ENCODE data around the gene COL27A1. TPM values are rescaled to one million over a fixed set of nuclear protein-coding genes. Genes with fewer than 3 reads are reported as not detected.

Gene COL27A1
- total RNA-seq, 5 donors from 2014 or later (not counting 1 experiment from before 2014, with no cell fraction given) = 0.53 to 1.7 (median 0.95) TPM

DNA sequence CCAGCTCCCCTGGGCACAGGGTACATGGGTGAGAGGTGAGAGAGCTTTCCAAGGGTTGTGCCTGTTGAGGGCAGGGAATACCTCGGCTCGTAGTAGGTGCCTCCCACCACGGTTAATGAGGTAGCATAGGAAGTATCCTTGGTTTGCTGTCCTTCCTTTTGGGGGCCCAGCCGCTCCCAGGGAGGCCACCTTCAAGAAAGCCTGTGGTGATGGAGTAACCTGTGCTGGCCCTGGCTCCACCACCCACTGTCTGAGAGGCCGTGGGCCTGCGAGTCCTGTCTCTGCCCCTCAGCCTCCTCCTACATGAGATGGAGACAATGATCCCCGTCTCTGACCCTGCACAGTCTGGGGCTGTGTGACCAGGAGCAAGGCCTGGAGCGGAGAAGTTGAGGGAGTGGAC lies 40.8 kb downstream of the COL27A1 start:
- Mint-ChIP-seq H3K9me3 (peaks cover 0 to 7% (median 6%) of the 10 kb centered on the region in 3 donors), H3K27me3 (peaks cover 6% of the 10 kb centered on the region in 2 donors), H3K36me3 (no peaks in the 10 kb centered on the region), H3K4me3 (no peak overlapping the region), H3K27ac (no peak overlapping the region), H3K4me1 (no peaks in the 10 kb centered on the region)
- ATAC-seq (replicated peaks in 1 of 4) (no peak), DNase-seq (no peak)
- Histone ChIP-seq H3K27me3 (replicated peaks in 1 of 2; ENCODE audit: control insufficient read depth in 2 of 2, extremely low read depth in 1 of 2, insufficient read depth in 2 of 2, low read length in 1 of 2) (peaks cover 0 to 17% of the 10 kb centered on the region in 2 experiments), H3K27ac (ENCODE audit: low read length) (no peak overlapping the region), H3K4me1 (ENCODE audit: control insufficient read depth in 1 of 2, extremely low read depth in 1 of 2, insufficient read depth in 2 of 2, low read length in 2 of 2) (no peaks in the 10 kb centered on the region), H3K9me3 (no peaks in the 10 kb centered on the region), H3K4me3 (ENCODE audit: control insufficient read depth in 1 of 2, extremely low read depth in 1 of 2, low read length in 1 of 2) (no peak overlapping the region), H3K36me3 (ENCODE audit: control insufficient read depth in 2 of 2, extremely low read depth in 1 of 2, insufficient read depth in 1 of 2, low read length in 1 of 2) (no peaks in the 10 kb centered on the region)
- ChIA-PET CTCF (interaction anchor here in 1 of 2 donors (0.6 kb wide), 1 partner anchor 836 kb away, joined by 3 read pairs; no protein-coding TSS in a partner anchor), POLR2A (no interaction called here)
- WGBS (ENCODE audit: insufficient coverage) = 85% methylated on average over 7 of the region's 8 CpGs

DNA sequence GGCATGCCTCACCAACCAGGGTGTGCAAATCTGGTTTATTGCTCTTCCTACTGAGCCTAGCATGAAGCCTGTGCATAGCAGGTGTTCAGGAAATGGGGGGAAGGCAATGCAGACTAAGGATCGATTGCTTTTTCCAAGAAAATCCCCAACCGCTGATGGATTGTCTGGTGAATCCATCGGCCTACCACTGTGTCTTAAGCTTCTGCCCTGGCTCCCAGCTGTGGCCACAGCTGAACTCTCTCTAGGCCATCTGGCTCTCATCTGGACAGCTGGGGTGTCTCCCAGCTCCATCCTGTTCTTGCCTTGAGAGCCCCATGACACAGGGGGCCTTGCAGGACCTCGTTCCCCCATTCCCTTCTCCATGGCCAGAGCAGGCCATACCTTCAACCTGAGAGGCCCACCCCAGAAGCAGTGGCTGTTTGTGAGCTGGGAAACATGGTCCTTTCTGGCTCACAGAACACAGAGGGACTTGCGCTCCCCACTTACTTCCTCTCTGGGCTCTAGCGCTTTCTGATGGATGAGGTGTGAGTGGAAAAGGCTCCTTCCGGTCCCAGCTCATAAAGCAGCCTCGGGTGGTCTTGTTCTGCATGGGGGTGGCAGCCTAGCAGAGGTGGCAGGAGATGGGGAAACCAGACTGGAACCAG lies 41.8 kb downstream of the COL27A1 start:
- no peaks in the 10 kb centered on the region for H3K4me1 ChIP-seq (ENCODE audit: control insufficient read depth in 1 of 2, extremely low read depth in 1 of 2, insufficient read depth in 2 of 2, low read length in 2 of 2)
- no peak overlapping the region for H3K27ac Mint-ChIP-seq
- H3K9me3 Mint-ChIP-seq = no peaks in the 10 kb centered on the region
- H3K9me3 ChIP-seq = no peaks in the 10 kb centered on the region
- peaks cover 6% of the 10 kb centered on the region in 2 donors for H3K27me3 Mint-ChIP-seq
- no peak overlapping the region for H3K4me3 Mint-ChIP-seq
- ChIA-PET POLR2A (no interaction called here), CTCF (no interaction called here)
- H3K4me3 ChIP-seq (ENCODE audit: control insufficient read depth in 1 of 2, extremely low read depth in 1 of 2, low read length in 1 of 2) = no peak overlapping the region
- no peaks in the 10 kb centered on the region for H3K36me3 ChIP-seq (ENCODE audit: control insufficient read depth in 2 of 2, extremely low read depth in 1 of 2, insufficient read depth in 1 of 2, low read length in 1 of 2)
- peaks cover 0 to 17% of the 10 kb centered on the region in 2 experiments for H3K27me3 ChIP-seq (replicated peaks in 1 of 2; ENCODE audit: control insufficient read depth in 2 of 2, extremely low read depth in 1 of 2, insufficient read depth in 2 of 2, low read length in 1 of 2)
- no peak for DNase-seq
- no peaks in the 10 kb centered on the region for H3K36me3 Mint-ChIP-seq
- 62% methylated on average over 5 of the region's 8 CpGs for WGBS (ENCODE audit: insufficient coverage)
- no peaks in the 10 kb centered on the region for H3K4me1 Mint-ChIP-seq
- no peak for ATAC-seq (replicated peaks in 1 of 4)
- no peak overlapping the region for H3K27ac ChIP-seq (ENCODE audit: low read length)

DNA sequence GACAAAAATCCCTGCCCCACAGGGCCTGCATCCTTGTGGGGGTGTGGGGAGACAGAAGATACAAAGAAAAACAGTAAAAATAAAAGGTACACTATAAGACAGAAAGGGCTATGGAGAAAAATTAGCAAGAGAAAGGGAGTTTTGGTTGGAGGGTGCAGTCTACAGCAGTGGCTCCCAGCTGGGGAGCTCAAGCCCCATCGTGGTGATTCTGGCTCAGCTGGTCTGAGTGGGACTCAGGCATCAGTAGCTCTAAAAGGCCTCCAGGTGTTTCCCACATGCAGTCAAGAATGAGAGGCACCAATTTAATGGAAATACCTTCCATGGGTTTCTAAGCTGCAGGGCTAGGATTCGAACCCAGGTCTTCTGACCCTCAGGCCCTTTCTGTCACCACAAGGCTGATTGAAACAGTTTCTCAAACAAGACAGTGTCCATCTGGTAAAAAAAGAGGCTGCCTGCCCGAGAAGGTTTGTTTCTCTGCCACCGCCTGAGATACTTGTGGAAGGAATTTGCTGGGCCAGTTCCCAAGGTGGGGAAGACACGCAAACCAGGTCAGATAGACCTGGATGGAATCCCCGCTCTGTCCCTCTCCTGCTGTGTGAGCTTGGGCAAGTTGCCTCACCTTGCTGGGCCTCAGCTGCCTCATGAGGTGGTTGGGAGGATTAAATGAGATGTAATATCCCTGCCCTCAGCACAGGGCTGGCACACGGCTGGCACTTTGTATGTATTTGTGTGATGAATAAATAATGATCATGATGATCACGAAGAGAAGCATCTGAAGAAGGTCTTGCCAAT lies 43.1 kb downstream of the COL27A1 start:
- no peak overlapping the region for H3K4me3 ChIP-seq (ENCODE audit: control insufficient read depth in 1 of 2, extremely low read depth in 1 of 2, low read length in 1 of 2)
- Mint-ChIP-seq H3K4me3 (no peak overlapping the region), H3K4me1 (no peaks in the 10 kb centered on the region), H3K27ac (no peak overlapping the region), H3K27me3 (peaks cover 6% of the 10 kb centered on the region in 2 donors), H3K36me3 (no peaks in the 10 kb centered on the region), H3K9me3 (no peaks in the 10 kb centered on the region)
- ChIA-PET CTCF (no interaction called here), POLR2A (no interaction called here)
- no peaks in the 10 kb centered on the region for H3K4me1 ChIP-seq (ENCODE audit: control insufficient read depth in 1 of 2, extremely low read depth in 1 of 2, insufficient read depth in 2 of 2, low read length in 2 of 2)
- H3K9me3 ChIP-seq = no peaks in the 10 kb centered on the region
- DNase-seq (no peak), ATAC-seq (replicated peaks in 1 of 4) (no peak)
- H3K36me3 ChIP-seq (ENCODE audit: control insufficient read depth in 2 of 2, extremely low read depth in 1 of 2, insufficient read depth in 1 of 2, low read length in 1 of 2) = no peaks in the 10 kb centered on the region
- peaks cover 0 to 11% of the 10 kb centered on the region in 2 experiments for H3K27me3 ChIP-seq (replicated peaks in 1 of 2; ENCODE audit: control insufficient read depth in 2 of 2, extremely low read depth in 1 of 2, insufficient read depth in 2 of 2, low read length in 1 of 2)
- 74% methylated on average over 3 of the region's 8 CpGs for WGBS (ENCODE audit: insufficient coverage)
- no peak overlapping the region for H3K27ac ChIP-seq (ENCODE audit: low read length)

DNA sequence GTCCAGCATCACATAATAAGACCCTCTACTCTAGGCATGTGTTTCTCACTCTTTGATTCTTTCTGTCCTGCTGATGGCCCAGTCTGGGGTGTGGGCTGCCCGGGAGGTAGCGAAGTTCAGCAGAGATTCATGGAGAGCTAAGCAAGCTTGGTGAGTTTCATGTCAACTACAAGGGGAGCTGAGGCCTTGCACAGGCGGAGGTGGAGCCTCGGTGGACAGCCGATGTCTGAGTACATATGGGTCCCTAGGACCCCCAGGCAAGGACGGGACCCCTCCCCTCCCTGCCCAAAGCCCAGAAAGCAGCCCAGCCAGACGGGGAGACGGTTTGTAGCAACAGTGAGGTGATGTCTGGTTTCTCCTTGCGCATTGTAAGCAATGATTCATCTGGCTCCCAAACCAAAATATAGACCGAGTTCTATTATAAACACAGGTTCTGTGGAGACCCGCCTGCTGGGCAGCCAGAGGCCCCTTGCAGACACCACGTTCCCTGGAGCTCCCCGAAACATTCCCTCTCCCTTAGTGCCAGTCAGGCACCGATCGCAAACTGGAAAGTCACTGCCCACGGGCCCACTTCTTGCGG lies 45.5 kb downstream of the COL27A1 start:
- ATAC-seq (replicated peaks in 1 of 4) = no peak
- H3K9me3 Mint-ChIP-seq = no peaks in the 10 kb centered on the region
- no peaks in the 10 kb centered on the region for H3K4me1 Mint-ChIP-seq

DNA sequence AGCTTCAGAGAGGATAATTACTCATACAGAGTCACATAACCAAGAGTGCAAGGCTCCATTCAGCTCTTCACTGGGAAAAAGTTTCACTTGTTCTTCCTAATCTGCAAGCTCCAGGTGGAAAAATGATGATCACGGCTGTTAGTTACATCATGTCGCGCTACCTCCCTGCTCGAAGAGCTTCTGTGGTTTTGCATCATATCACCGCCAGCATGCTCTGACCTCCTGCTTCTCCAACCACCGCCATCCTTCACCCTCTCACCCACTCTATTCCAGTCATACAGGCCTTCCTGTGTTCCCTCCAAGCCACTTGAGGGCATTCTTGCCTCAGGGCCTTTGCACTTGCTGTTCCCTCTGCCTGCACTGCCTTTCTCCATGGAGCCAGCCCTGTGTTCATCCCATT lies 47.1 kb downstream of the COL27A1 start:
- 87% methylated on average over 6 of the region's 6 CpGs for WGBS (ENCODE audit: insufficient coverage)
- H3K27me3 ChIP-seq (replicated peaks in 1 of 2; ENCODE audit: control insufficient read depth in 2 of 2, extremely low read depth in 1 of 2, insufficient read depth in 2 of 2, low read length in 1 of 2) = peaks cover 0 to 19% of the 10 kb centered on the region in 2 experiments
- H3K4me3 ChIP-seq (ENCODE audit: control insufficient read depth in 1 of 2, extremely low read depth in 1 of 2, low read length in 1 of 2) = no peak overlapping the region
- Mint-ChIP-seq H3K27me3 (no peaks in the 10 kb centered on the region), H3K27ac (no peak overlapping the region), H3K36me3 (no peaks in the 10 kb centered on the region), H3K4me3 (no peak overlapping the region), H3K9me3 (no peaks in the 10 kb centered on the region), H3K4me1 (no peaks in the 10 kb centered on the region)
- no peaks in the 10 kb centered on the region for H3K9me3 ChIP-seq
- no peak for DNase-seq
- ChIA-PET POLR2A (no interaction called here), CTCF (interaction anchor here in 1 of 2 donors (0.7 kb wide), 1 partner anchor 44 kb away, joined by 3 read pairs; no protein-coding TSS in a partner anchor)
- H3K27ac ChIP-seq (ENCODE audit: low read length) = no peak overlapping the region
- H3K36me3 ChIP-seq (ENCODE audit: control insufficient read depth in 2 of 2, extremely low read depth in 1 of 2, insufficient read depth in 1 of 2, low read length in 1 of 2) = no peaks in the 10 kb centered on the region
- no peak for ATAC-seq (replicated peaks in 1 of 4)
- no peaks in the 10 kb centered on the region for H3K4me1 ChIP-seq (ENCODE audit: control insufficient read depth in 1 of 2, extremely low read depth in 1 of 2, insufficient read depth in 2 of 2, low read length in 2 of 2)

More for the DNA sequence above, 45.5 kb downstream of the COL27A1 start:
- Histone ChIP-seq H3K27ac (ENCODE audit: low read length) (no peak overlapping the region), H3K27me3 (replicated peaks in 1 of 2; ENCODE audit: control insufficient read depth in 2 of 2, extremely low read depth in 1 of 2, insufficient read depth in 2 of 2, low read length in 1 of 2) (peaks cover 0 to 10% of the 10 kb centered on the region in 2 experiments), H3K36me3 (ENCODE audit: control insufficient read depth in 2 of 2, extremely low read depth in 1 of 2, insufficient read depth in 1 of 2, low read length in 1 of 2) (no peaks in the 10 kb centered on the region), H3K4me1 (ENCODE audit: control insufficient read depth in 1 of 2, extremely low read depth in 1 of 2, insufficient read depth in 2 of 2, low read length in 2 of 2) (no peaks in the 10 kb centered on the region), H3K4me3 (ENCODE audit: control insufficient read depth in 1 of 2, extremely low read depth in 1 of 2, low read length in 1 of 2) (no peak overlapping the region), H3K9me3 (no peaks in the 10 kb centered on the region)
- Mint-ChIP-seq H3K27ac (no peak overlapping the region), H3K27me3 (no peaks in the 10 kb centered on the region), H3K4me3 (no peak overlapping the region), H3K36me3 (no peaks in the 10 kb centered on the region)
- no peak for DNase-seq
- POLR2A ChIA-PET = no interaction called here
- WGBS (ENCODE audit: insufficient coverage) = 77% methylated on average over 17 of the region's 17 CpGs
- CTCF ChIA-PET = no interaction called here

DNA sequence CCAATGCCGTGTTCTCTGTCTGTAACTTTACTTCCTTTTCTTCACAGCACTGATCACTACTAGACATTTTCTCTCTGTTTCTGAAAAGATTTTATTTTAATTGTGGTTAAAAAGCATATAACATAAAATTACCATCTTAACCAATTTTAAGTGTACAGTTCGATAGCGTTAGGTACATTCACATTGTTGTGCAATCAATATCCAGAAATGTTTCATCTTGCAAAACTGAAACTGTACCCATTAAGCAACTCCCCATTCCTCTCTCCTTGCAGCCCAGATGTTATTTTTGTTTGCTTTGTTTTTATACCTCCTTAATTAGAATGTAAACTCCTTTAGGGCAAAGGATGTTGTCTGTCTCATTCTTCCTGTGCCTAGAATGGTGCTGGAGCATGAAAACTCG lies 47.5 kb downstream of the COL27A1 start:
- Mint-ChIP-seq H3K36me3 (no peaks in the 10 kb centered on the region), H3K4me3 (no peak overlapping the region), H3K9me3 (no peaks in the 10 kb centered on the region), H3K27me3 (no peaks in the 10 kb centered on the region), H3K4me1 (no peaks in the 10 kb centered on the region), H3K27ac (no peak overlapping the region)
- Histone ChIP-seq H3K36me3 (ENCODE audit: control insufficient read depth in 2 of 2, extremely low read depth in 1 of 2, insufficient read depth in 1 of 2, low read length in 1 of 2) (no peaks in the 10 kb centered on the region), H3K4me3 (ENCODE audit: control insufficient read depth in 1 of 2, extremely low read depth in 1 of 2, low read length in 1 of 2) (no peak overlapping the region), H3K27me3 (replicated peaks in 1 of 2; ENCODE audit: control insufficient read depth in 2 of 2, extremely low read depth in 1 of 2, insufficient read depth in 2 of 2, low read length in 1 of 2) (peaks cover 0 to 19% of the 10 kb centered on the region in 2 experiments), H3K27ac (ENCODE audit: low read length) (no peak overlapping the region), H3K9me3 (no peaks in the 10 kb centered on the region), H3K4me1 (ENCODE audit: control insufficient read depth in 1 of 2, extremely low read depth in 1 of 2, insufficient read depth in 2 of 2, low read length in 2 of 2) (no peaks in the 10 kb centered on the region)
- ChIA-PET POLR2A (no interaction called here), CTCF (no interaction called here)
- no CpG with 5 or more reads among the region's 4 CpGs for WGBS (ENCODE audit: insufficient coverage)
- ATAC-seq (replicated peaks in 1 of 4) (no peak), DNase-seq (no peak)

Data from T-cell (primary cell).